Liver (tissue), 9 donors: Measurements from ENCODE around the gene MLF2. TPM values are rescaled to one million over a fixed set of nuclear protein-coding genes. Genes with fewer than 3 reads are reported as not detected.

Experiments used
- DNase-seq: peaks from one replicate; pipeline ENCODE4 v3.0.0-alpha.2; 2017; ENCODE audit warnings: low spot score
- H3K27ac ChIP-seq, 2 donors: one replicate each; pipeline ENCODE4 v1.7.0; 2013; ENCODE audit warnings: inconsistent platforms in 2 of 2, low read length in 2 of 2, control low read depth in 1 of 2, low read depth in 1 of 2, mild to moderate bottlenecking in 1 of 2
- H3K27me3 ChIP-seq, 4 donors: one replicate each; pipeline versions ENCODE4 v1.6.1 to v1.7.0; 2013; ENCODE audit warnings: low read length in 3 of 4, inconsistent platforms in 1 of 4, mild to moderate bottlenecking in 1 of 4, moderate library complexity in 1 of 4; ENCODE audit not compliant: control insufficient read depth in 4 of 4, insufficient read depth in 4 of 4
- H3K36me3 ChIP-seq, 4 donors: one replicate each; pipeline versions ENCODE4 v1.6.1 to v1.7.0; 2013; ENCODE audit warnings: low read length in 3 of 4, mild to moderate bottlenecking in 3 of 4, low read depth in 1 of 4, moderate library complexity in 1 of 4; ENCODE audit not compliant: control insufficient read depth in 4 of 4, insufficient read depth in 3 of 4
- H3K4me1 ChIP-seq, 4 donors: one replicate each; pipeline versions ENCODE4 v1.6.1 to v1.7.0; 2013; ENCODE audit warnings: low read length in 3 of 4, mild to moderate bottlenecking in 3 of 4, moderate library complexity in 1 of 4; ENCODE audit not compliant: control insufficient read depth in 4 of 4, insufficient read depth in 4 of 4
- H3K4me3 ChIP-seq, 3 donors: one replicate each; pipeline versions ENCODE4 v1.6.1 to v1.7.0; 2013; ENCODE audit warnings: low read length in 3 of 3, control low read depth in 1 of 3, low read depth in 1 of 3, mild to moderate bottlenecking in 1 of 3
- H3K9ac ChIP-seq, 2 donors: one replicate each; pipeline ENCODE4 v1.7.0; 2013; ENCODE audit warnings: low read length in 2 of 2, mild to moderate bottlenecking in 2 of 2, moderate library complexity in 2 of 2, control low read depth in 1 of 2, low read depth in 1 of 2
- H3K9me3 ChIP-seq, 4 donors: one replicate each; pipeline versions ENCODE4 v1.6.1 to v1.7.0; 2013; ENCODE audit warnings: low read length in 3 of 4; ENCODE audit not compliant: control insufficient read depth in 4 of 4
- ATF3 ChIP-seq: IDR thresholded peaks from 2 replicates; pipeline ENCODE4 v1.6.1; 2016; ENCODE audit warnings: antibody characterized with exemption
- CTCF ChIP-seq: fragments of 150-350 bp; IDR thresholded peaks from 2 replicates; pipeline ENCODE4 v1.5.1; 2017; ENCODE audit warnings: improper control_type of control experiment, low read depth, low read length; ENCODE audit not compliant: missing input control
- EGR1 ChIP-seq, 2 donors: IDR thresholded peaks; 2 replicates each; pipeline ENCODE4 v1.6.1; 2016 to 2018; ENCODE audit warnings: antibody characterized with exemption in 2 of 2, low read depth in 2 of 2
- FOXA2 ChIP-seq: IDR thresholded peaks from 2 replicates; pipeline ENCODE4 v1.6.1; 2016; ENCODE audit warnings: antibody characterized with exemption
- GABPA ChIP-seq, 2 donors: IDR thresholded peaks in 1 of 2; conservative IDR thresholded peaks in 1 of 2; 2 replicates each; pipeline ENCODE4 v1.6.1; 2016; ENCODE audit warnings: antibody characterized with exemption in 2 of 2, mild to moderate bottlenecking in 1 of 2, moderate library complexity in 1 of 2
- HNF4A ChIP-seq, 2 donors: conservative IDR thresholded peaks; 2 replicates each; pipeline ENCODE4 v1.6.1; 2016; ENCODE audit warnings: antibody characterized with exemption in 2 of 2, mild to moderate bottlenecking in 2 of 2
- HNF4G ChIP-seq: IDR thresholded peaks from 2 replicates; pipeline ENCODE4 v1.6.1; 2016; ENCODE audit warnings: antibody characterized with exemption
- JUND ChIP-seq, 2 donors: IDR thresholded peaks; 2 replicates each; pipeline ENCODE4 v1.6.1; 2016; ENCODE audit warnings: antibody characterized with exemption in 2 of 2
- MAX ChIP-seq: IDR thresholded peaks from 2 replicates; pipeline ENCODE4 v1.6.1; 2016; ENCODE audit warnings: antibody characterized with exemption
- REST ChIP-seq: IDR thresholded peaks from 2 replicates; pipeline ENCODE4 v1.6.1; 2016; ENCODE audit warnings: antibody characterized with exemption, mild to moderate bottlenecking
- YY1 ChIP-seq: IDR thresholded peaks from 2 replicates; pipeline ENCODE4 v1.6.1; 2016; ENCODE audit warnings: antibody characterized with exemption, mild to moderate bottlenecking
- ZBTB33 ChIP-seq: IDR thresholded peaks from 2 replicates; pipeline ENCODE4 v1.6.1; 2016; ENCODE audit warnings: antibody characterized with exemption
- WGBS: extraction: QIAGEN DNeasy Blood & Tissue Kit; methylation state at CpG from one replicate; pipeline ENCODE4 v1.1.7; 2013; 5-methylcytosine and 5-hydroxymethylcytosine counted together
- polyA plus RNA-seq, 2 donors: library from polyadenylated mRNA; stranded (reverse) in 1 of 2; unstranded in 1 of 2; fragments of 200-250 nt in 1 of 2; fragments of >200 nt in 1 of 2; fragmentation: Nextera tagmentation in 1 of 2; extraction: Ambion mirVana in 1 of 2; gene quantifications; one replicate each; pipeline versions ENCODE4 v1.2.1 to v1.2.3, GENCODE V29; 2013 to 2015
- total RNA-seq, 2 donors: library from RNA; depleted of rRNA; stranded (reverse); fragments of >200 nt; gene quantifications; one replicate each; pipeline ENCODE4 v1.2.3, GENCODE V29; 2014
- donor health status: healthy.
- donor health status: healthy.
- donor health status: healthy.
- donor health status: healthy.
- donor health status: healthy.

Gene MLF2
- total and polyA plus RNA-seq, 4 donors = 59.6 to 235 (median 163) TPM

- DNase-seq = no peak
- WGBS = 88% methylated on average over 10 of the region's 10 CpGs
- Histone ChIP-seq H3K36me3 (no peaks in the 10 kb centered on the region), H3K4me1 (peaks cover 1 to 31% (median 22%) of the 10 kb centered on the region in 4 donors), H3K9me3 (no peaks in the 10 kb centered on the region), H3K27me3 (no peaks in the 10 kb centered on the region), H3K9ac (no peak overlapping the region), H3K4me3 (no peak overlapping the region), H3K27ac (no peak overlapping the region)
- TF ChIP-seq ATF3 = no peak
- TF ChIP-seq HNF4A (conservative IDR thresholded peaks at IDR 0.05) = no peak
- TF ChIP-seq REST = no peak
- no peak for TF ChIP-seq ZBTB33
- TF ChIP-seq FOXA2 = no peak
- TF ChIP-seq JUND (IDR thresholded peaks at IDR 0.05) = no peak
- no peak for TF ChIP-seq GABPA (IDR thresholded peaks at IDR 0.05 in 1 of 2, conservative IDR thresholded peaks at IDR 0.05 in 1 of 2)
Observed at GRCh38 chr12:6782850-6783566, 30.1 kb upstream of the MLF2 start.

GRCh38 chr12:6782119-6782518 lies 29.2 kb upstream of the MLF2 start:
- Histone ChIP-seq H3K27ac (no peak overlapping the region), H3K4me1 (peaks cover 1 to 40% (median 31%) of the 10 kb centered on the region in 4 donors), H3K27me3 (no peaks in the 10 kb centered on the region), H3K9ac (no peak overlapping the region), H3K9me3 (no peaks in the 10 kb centered on the region), H3K4me3 (no peak overlapping the region), H3K36me3 (no peaks in the 10 kb centered on the region)
- no peak for TF ChIP-seq GABPA (IDR thresholded peaks at IDR 0.05 in 1 of 2, conservative IDR thresholded peaks at IDR 0.05 in 1 of 2)
- TF ChIP-seq YY1 = no peak
- no peak for TF ChIP-seq ATF3
- TF ChIP-seq FOXA2 = no peak
- no peak for DNase-seq
- WGBS = 92% methylated on average over 6 of the region's 6 CpGs

- Histone ChIP-seq H3K36me3 (peaks cover 0 to 3% (median 0%) of the 10 kb centered on the region in 4 donors), H3K4me1 (peaks cover 5 to 56% (median 46%) of the 10 kb centered on the region in 4 donors), H3K9ac (no peak overlapping the region), H3K9me3 (no peaks in the 10 kb centered on the region), H3K27ac (peak overlapping the region; percentile 50 to 90), H3K4me3 (no peak overlapping the region), H3K27me3 (no peaks in the 10 kb centered on the region)
- WGBS = 90% methylated on average over 6 of the region's 6 CpGs
- DNase-seq = no peak
- TF ChIP-seq YY1 = no peak
- no peak for TF ChIP-seq MAX
- no peak for TF ChIP-seq HNF4G
- no peak for TF ChIP-seq GABPA (IDR thresholded peaks at IDR 0.05 in 1 of 2, conservative IDR thresholded peaks at IDR 0.05 in 1 of 2)
- no peak for TF ChIP-seq CTCF
- TF ChIP-seq ZBTB33 = no peak
- TF ChIP-seq EGR1 (IDR thresholded peaks at IDR 0.05; ENCODE audit: low read depth in 2 of 2) = no peak
Observed at GRCh38 chr12:6780573-6780972, 27.6 kb upstream of the MLF2 start.
